Measurements from ENCODE around the gene OAS2. TPM values are rescaled to one million over a fixed set of nuclear protein-coding genes. Genes with fewer than 3 reads are reported as not detected.

The OAS2 gene
- total and polyA plus RNA-seq, 2 of the 8 experiments (the other 6 are each of a cell fraction or from before 2014, with no cell fraction given), result 0.06 TPM; not detected in 1

GRCh38 chr12:112978163-112979040, at the start of gene OAS2 (continued):
- TF ChIP-seq RNF2 (IDR thresholded peaks at IDR 0.05; ENCODE audit: borderline replicate concordance, low read depth, low read length, missing control alignments, poor library complexity, severe bottlenecking) (no peak), TCF12 (IDR thresholded peaks at IDR 0.05; ENCODE audit: low read depth, low read length) (no peak), TAF1 (IDR thresholded peaks at IDR 0.05; ENCODE audit: low read depth, low read length) (no peak), RXRA (IDR thresholded peaks at IDR 0.05; ENCODE audit: insufficient read depth, low read depth, low read length) (no peak), KDM1A (IDR thresholded peaks at IDR 0.05; ENCODE audit: borderline replicate concordance, low read length) (peak; percentile 89), EGR1 (IDR thresholded peaks at IDR 0.05; ENCODE audit: borderline replicate concordance, low read depth, low read length) (no peak), CBX8 (IDR thresholded peaks at IDR 0.05; ENCODE audit: borderline replicate concordance, low read depth, low read length) (no peak), FOSL1 (IDR thresholded peaks at IDR 0.05; ENCODE audit: insufficient read depth, low read depth, low read length) (no peak)
